HL-60/S4 treated with retinoic acid at 250 ng/mL for 4 days and 3 days (cell line): ENCODE data around the gene GAB3.
"Not testable (repeated sequence)": the region's sequence is repeated elsewhere in the genome, so short reads cannot be mapped to it uniquely, and the experiment has no call there.

ENCODE experiments used
- in situ Hi-C: fragments of 300-500 bp; cut with MboI; formaldehyde crosslinking; loops from 2 replicates; pipeline ENCODE4 v1.7.0; 2022; ENCODE audit warnings: low sequenced_read_pairs

Gene GAB3

DNA sequence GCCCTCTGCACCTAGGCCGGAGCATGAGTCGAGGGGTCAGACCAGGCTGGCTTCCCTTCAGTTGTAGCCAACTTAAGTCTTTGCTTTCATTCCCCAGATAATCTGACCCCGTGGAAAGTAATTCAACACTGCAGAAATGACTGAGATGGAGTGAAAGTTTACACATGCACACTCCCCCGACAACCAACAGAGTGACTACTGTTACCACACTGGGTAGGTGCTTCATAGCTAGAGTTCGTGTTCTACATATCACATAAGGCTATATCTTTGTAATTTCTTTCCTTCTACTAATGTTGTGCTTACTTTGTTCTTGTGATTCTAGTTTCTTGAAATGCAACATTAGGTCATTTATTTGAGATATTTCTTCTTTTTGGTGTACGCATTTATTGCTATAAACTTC lies 90.3 kb downstream of the GAB3 start:
- in situ Hi-C loops = no loop called here

DNA sequence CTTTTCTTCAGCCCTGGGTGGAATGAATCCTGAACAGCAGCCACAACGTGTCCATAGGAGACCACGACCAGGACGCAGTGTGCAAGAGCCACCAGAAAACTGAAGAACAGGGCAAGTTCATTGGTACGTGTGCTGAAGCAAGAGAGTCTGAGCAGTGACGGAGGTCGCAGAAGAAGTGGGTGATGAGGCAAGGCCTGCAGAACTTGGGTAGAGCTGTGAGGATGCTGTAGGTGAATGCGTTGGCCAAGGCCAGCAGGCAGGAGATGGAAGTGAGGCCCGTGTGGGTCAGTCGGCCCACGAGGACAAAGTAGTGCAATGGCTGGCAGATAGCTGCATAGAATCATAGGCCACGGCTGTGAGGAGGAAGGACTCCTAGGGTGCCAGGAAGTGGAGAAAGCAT lies 91.9 kb downstream of the GAB3 start:
- in situ Hi-C loops = no loop called here

DNA sequence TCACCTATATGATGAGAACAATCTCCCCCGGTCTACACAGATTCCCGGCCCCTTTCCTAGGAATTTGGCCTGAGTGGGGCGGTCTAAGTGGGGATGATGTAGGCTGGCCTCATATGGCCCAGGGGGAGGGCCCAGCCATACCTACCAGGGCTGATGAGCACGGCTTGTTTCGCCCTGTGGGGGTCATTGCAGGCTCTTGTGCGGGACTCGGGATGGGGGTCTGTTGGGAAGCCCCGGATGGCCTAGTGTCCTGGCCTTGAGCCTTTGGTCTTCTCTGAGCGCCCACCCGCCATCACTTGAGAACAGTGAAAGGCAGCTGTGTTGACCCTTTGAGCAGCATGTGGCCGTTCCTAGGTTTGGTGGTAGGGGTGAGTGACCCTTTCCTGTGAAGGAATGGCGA lies 92.7 kb downstream of the GAB3 start:
- in situ Hi-C loops = no loop called here

DNA sequence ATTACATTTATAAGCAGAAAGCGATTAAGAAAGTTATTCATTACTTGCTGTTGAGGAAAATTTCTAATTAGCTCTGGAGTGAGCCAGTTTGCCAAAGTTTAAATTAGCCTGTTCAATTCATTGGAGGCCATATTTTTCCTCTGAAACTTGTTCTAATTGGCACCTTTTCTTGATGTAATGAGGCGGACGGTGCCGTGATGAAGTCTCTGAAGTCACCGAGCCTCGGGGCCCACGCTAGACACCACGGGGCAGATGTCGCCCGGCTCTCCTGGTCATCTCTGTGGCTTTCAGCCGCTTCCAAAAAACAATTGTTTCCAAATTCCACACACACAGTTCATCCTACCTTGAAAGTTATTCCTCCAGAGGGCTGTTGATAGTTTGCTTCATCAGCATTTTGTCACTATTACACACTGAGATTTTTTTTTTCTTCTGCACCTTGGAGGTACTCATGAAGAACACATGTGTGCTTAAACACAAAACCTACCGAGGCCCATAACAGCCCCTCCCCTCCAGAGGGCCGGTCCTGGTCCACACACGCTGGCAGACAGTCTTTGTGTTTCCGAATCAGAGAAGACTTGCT lies 93.6 kb downstream of the GAB3 start:
- in situ Hi-C loops = no loop called here

DNA sequence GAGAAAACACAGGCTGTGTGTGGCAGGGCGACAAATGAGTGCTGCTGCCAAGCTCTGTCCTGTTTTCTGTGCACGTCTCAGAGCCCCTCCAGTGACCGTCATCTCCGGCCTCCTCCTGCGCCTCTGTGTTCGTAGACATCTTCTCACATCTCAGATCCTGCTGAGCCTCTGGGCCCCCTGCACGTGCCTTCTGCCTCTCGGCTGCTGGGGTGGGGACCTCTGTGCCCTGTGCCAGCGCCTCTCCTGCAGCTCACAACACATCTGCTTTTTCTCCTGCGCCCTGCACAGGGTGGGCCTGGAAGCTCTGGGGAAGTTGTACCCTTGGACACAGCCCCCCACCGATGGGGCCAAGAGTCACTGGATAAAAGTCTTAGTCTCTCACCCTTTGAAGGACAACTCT lies 95.1 kb downstream of the GAB3 start:
- in situ Hi-C loops = no loop called here

DNA sequence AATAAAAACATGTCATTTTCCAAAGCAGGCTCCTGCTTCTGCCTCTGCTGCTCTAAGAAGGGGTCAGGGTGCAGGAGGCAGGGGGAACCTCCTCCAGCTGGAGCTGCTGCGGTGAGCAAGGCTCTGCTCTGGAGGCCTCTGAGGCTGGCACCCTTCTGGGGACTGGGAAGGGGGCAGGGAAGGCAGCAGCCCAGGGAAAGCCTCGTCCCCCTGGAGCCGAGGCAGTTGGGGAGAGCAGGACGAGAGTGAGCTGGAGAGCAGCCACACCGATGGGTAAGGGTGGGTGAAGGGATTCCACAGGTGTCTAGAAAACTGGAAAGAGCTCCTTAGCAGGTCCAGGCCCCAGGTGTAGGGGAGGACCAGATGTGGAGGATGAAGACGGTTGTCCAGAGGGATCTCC lies 95.5 kb downstream of the GAB3 start:
- in situ Hi-C loops = no loop called here

- in situ Hi-C loops = no loop called here
Measured at GRCh38 chrX:154654925-154655324, 96.0 kb downstream of the GAB3 start.

DNA sequence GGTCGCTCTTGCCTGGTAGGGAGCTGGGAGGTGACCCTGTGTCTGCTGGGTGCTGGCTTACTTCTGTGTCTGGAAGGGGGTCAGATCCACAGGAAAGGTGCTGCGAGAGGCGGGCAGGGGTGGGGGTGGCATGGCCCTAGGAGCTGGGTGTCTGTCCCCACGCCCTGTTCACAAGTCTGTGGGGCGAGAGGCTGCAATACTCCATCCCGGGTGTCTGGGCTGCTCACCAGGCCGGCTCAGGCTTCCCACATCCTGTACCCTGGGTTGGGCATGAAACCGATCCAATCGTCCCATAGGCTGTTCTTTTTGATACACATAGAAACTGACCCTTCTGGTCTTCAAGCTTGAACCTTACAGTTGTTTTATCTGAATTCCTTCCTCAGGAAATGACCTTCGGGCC lies 96.5 kb downstream of the GAB3 start:
- in situ Hi-C loops = no loop called here

DNA sequence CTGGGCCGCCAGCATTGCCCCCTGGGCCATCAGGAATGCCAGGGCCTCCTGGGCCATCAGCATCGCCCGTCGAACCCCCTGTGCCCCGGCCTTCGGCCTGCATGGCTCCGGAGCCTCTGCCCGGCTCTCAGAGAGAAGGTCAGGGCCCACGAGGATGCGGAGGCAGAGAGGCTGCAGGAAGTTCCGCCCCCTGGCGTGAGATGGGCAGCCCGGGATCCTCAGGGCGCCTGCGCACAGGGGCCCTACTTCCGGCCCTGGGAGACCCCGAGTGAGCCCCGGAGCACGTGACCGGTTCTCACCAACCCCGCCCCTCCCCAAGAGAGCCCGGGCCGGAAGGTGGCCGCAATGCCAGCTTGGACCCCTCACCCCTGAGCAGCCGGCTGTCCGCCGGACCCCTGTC lies 97.5 kb downstream of the GAB3 start, which contains the start of gene CTAG2:
Gene CTAG2, minus strand, starts transcription at position 167 of the 400 bp plus-strand sequence. Its CDS starts 64 bp downstream, at position 103.
- in situ Hi-C loops = not testable (repeated sequence)

- in situ Hi-C loops = no loop called here
Measured at GRCh38 chrX:154653048-154653401, 97.9 kb downstream of the GAB3 start.

DNA sequence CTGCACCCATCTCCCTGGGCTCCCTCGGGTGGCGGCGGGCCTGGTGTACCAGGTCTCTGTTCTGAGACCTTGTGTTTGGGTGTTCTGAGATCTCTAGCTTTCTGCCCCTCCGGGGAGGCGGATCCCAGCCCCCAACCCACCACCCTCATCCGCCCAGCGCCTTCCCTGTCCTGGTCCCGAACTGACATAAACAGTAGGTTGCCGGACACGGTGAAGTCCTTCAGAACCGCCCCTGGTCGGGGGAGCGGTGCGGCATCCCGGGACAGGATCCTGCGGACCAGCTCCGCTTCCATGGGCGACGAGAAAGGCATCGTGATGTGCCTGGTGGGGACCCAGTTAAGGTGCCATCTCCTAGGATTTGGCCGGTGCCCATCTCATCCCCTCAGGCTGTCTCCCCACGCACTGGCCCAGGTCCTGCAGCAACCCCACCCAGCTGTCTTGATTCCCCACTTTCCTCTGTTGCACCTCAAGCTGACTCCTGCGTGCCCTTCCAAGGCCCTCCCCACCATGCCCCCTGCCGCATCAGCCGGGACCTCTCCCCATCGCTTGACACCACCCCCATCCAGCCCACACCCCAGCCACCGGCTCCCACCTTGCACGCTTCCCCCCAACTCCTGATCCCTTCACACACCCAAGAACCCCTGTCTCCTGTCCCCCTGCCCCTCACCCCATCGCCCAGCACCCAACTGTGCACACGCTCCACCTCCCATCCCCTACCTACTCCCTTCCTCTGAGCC lies 98.4 kb downstream of the GAB3 start:
- in situ Hi-C loops = no loop called here

GRCh38 chrX:154650221-154650510 lies 100.7 kb downstream of the GAB3 start:
- in situ Hi-C loops = no loop called here

DNA sequence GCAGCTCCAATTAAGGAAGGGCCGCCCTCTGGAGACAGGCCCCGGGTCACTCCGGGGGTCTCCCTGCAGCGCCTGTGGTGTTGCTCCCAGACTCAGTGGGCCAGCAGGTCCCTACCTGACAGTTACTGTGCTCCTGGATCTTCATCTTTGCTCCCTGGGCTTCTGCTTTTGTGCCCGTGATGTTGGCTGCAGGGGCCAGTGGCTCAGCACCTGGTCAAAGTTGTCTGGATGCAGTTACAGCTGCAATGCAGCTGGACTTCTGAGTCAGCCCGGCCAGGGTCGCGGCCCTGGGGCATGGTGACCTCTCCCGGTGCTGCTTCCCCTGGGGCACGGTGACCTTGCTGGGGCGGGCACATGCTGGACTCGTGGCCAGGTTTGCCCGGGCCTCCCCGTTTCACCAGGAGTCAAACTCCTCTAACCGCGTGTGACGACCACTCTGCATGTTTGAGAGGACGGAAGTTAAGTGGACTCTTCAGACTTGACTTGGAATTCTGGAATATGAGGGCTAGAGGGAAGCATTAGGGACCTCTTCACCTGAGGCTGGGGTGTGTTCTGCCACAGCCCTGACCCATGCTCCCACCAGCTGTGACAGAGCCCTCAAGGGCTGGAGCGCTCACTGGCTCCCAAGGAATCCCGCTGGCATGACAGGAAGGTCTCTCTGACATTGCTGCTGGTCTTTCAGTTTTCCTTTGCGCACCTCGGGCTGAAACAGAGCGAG lies 101.2 kb downstream of the GAB3 start:
- in situ Hi-C loops = no loop called here

GRCh38 chrX:154648931-154649330 lies 101.9 kb downstream of the GAB3 start:
- in situ Hi-C loops = no loop called here

GRCh38 chrX:154645745-154646378 lies 105.0 kb downstream of the GAB3 start:
- in situ Hi-C loops = not testable (repeated sequence)

DNA sequence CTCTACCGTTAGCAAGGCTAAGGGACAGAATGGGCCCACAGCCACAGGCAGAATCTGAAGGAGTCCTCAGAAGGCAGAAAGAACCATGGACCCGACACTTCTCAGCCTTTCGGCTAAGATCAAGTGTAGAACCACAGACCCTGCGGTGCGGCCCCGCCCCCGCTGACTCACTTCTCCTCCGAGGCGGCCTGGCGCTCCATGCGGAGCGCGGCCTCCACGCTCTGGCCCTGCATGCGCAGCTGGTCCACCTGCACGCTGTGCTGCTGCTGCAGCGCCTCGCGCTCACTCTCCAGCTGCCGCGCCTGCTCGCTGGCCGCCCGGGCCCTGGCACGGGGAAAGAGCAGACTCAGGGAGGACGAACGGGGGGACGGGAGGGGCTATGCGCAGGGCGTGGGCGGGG lies 107.2 kb downstream of the GAB3 start:
- in situ Hi-C loops = not testable (repeated sequence)

DNA sequence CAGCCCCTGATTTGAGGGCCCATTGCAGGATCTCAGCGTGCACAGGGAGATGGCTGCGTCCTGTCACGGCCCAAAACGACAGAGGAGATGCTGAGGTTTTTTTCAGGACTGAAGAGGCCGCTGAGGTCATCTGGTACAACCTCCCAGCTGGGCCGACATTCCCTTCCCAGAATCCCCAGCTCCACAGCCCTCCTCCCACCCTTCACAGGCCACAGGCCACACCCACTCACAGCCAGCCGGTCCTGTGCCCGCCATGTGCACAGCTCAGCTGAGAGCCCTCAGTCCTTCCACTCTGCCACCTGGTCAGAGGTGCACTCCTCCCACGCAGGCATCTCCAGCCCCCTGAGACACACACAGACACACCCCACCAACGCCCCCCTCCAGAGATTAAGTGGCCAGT lies 109.1 kb downstream of the GAB3 start:
- in situ Hi-C loops = not testable (repeated sequence)

GRCh38 chrX:154633661-154634060 lies 117.2 kb downstream of the GAB3 start:
- in situ Hi-C loops = not testable (repeated sequence)

- in situ Hi-C loops = not testable (repeated sequence)
Measured at GRCh38 chrX:154630949-154631348, 119.9 kb downstream of the GAB3 start.

DNA sequence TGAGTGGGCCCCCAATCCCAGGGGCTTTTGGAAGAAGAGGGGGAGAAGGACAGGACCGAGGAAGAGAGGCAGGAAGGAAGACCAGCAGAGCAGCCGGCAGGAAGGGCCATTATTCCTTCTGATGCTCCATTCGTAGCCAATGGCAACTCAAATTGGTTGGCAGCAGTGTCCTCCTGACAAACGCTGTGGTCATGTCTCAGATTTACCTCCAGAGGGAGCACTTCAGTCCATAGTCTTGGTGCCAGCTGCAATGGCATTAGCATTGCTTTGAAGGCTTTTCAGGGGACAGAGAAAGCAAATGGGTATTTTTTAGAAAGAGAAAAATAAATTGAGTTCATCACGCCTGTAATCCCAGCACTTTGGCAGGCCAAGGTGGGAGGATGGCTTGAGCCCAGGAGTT lies 121.9 kb downstream of the GAB3 start:
- in situ Hi-C loops = not testable (repeated sequence)
